Cardiac fibroblast (primary cell): ENCODE data around the gene PEPD.

Source experiments
- DNase-seq, 2 donors: peaks; one replicate each; pipeline versions ENCODE4 v3.0.0 to v3.0.0-alpha.2; 2010; ENCODE audit warnings: low read depth in 2 of 2
- H3K4me3 ChIP-seq, 2 donors: replicated peaks in 1 of 2; 1 replicate in 1 of 2; 2 replicates in 1 of 2; pipeline ENCODE4 v1.5.1; 2011; ENCODE audit warnings: low read depth in 2 of 2, low read length in 2 of 2, mild to moderate bottlenecking in 2 of 2, moderate library complexity in 1 of 2
- TF ChIP-seq, protein P1 (sequence below): IDR thresholded peaks from one replicate; pipeline ENCODE4 v1.5.1; 2011; ENCODE audit warnings: low read depth, mild to moderate bottlenecking, low read length, inconsistent platforms

PEPD gene

DNA sequence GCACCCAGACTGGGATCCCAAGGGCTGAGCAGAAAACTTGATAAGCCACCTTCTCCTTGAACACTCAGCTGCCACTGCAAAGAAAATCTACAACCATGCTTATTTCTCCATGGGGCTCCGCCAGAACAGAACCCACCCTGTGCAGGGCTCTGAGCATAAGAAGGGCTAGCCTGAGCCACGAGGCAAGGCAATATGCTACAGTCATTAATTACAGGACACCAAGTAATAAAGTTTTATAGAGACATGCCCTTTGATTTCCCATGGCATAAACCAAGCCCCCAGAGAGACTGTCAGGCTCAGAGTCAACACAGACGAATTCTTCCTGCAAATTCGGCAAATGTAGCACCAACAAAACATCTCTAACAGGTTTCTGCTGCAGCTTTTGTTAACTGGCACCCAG is 5.7 kb downstream of the PEPD start:
- TF ChIP-seq, protein P1, sequence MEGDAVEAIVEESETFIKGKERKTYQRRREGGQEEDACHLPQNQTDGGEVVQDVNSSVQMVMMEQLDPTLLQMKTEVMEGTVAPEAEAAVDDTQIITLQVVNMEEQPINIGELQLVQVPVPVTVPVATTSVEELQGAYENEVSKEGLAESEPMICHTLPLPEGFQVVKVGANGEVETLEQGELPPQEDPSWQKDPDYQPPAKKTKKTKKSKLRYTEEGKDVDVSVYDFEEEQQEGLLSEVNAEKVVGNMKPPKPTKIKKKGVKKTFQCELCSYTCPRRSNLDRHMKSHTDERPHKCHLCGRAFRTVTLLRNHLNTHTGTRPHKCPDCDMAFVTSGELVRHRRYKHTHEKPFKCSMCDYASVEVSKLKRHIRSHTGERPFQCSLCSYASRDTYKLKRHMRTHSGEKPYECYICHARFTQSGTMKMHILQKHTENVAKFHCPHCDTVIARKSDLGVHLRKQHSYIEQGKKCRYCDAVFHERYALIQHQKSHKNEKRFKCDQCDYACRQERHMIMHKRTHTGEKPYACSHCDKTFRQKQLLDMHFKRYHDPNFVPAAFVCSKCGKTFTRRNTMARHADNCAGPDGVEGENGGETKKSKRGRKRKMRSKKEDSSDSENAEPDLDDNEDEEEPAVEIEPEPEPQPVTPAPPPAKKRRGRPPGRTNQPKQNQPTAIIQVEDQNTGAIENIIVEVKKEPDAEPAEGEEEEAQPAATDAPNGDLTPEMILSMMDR = no peak
- DNase-seq = no peak
- H3K4me3 ChIP-seq = no peak overlapping the region

DNA sequence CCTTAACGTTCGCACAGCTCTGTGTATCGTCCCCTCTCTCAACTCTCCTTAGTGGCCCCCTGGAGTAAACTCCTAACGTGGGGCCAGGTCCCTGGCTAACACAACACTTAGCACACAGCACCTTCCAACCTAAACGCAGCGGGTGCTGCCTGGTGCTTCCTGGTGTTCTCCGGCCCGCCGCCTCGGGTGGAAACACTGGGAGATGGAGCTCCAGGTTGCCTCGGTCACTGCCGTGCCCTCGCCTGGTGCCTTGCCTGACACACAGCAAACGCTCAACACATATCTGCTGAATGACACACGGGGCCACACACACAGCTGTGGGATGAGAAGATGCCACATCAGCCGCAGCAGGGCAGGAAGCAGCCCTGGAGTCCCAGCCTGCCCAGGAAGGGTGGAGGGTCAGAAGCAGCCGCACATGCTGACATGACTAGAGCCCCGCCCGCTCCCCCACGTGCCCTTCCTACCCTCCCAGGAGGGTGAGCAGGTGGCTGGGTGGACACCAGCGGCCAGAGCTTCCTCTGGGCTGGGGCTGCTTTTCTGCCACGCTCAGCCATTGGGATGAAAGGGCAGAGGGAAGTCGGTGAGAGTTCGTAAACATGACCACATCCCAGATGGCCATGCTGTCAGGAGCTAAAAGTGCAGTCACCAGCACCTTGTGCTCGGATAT is 6.6 kb downstream of the PEPD start:
- H3K4me3 ChIP-seq = no peak overlapping the region
- peak in 1 of 2 donors; percentile 28 for DNase-seq
- TF ChIP-seq, protein P1 = no peak

DNA sequence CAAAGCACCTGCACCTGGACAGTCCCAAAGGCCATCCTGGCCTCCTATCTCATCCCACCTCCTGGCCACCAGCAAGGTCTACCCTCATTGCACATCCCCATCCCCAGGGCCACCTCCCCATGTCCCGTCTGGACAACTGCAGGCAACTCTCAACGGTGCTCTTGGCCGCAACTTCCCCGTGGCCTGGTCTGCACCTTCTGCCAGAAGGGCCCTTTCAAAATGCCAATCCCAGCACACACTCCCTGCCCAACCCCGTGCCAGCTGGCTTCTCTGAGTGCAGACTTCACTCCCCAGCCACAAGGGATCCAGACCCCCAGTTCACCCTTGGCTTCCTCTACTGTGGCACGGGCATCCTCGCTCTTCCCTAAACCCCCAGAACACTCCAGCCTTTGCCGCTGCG is 8.2 kb downstream of the PEPD start:
- H3K4me3 ChIP-seq = no peak overlapping the region
- TF ChIP-seq, protein P1 = no peak
- no peak for DNase-seq

DNA sequence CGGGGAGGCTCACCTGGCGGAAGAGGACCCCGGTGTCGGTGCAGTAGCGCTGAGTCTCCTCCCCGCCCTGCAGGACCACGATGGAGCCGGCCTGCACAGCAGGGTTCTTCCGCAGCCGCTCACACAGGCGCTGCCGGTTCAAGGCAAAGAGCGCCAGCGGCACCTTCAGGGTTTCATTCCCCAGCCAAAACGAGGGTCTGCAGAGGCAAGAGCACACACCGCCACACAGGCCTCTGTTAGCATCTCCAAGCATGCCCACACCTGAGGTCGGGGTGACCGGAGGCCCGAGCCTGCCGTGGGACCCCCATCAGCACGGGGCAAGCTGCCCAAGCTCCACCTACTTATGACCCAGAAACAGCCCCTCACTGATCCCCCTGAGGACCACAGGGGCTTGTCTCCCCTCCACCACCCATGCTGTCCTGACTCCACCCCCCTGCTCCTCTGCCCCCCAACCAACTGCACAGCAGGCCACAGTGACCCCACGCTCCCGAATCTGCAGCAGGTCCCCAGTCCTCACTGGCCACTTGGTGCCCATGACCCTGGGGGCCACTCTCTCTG is 8.9 kb downstream of the PEPD start:
- TF ChIP-seq, protein P1 = no peak
- H3K4me3 ChIP-seq = no peak overlapping the region
- no peak for DNase-seq

DNA sequence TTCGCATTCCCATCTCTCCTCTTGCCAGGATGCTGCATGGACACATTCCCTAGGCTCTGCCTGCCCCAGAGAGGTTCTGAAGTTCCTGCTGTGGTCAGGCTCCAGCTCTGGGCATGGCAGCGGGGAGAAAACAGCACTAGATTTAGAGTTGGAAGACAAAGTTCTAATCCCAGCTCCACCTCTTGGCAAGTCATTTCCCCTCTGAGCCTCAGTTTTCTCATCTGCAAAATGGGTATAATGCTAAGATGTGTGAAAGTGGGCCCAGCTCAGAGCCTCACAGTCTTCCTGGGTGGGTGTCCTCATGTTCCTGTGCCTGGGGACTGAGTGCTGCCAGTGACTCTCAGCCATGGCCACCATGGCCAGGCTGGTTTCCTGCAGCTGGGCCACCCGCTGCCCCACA is 9.6 kb downstream of the PEPD start:
- no peak overlapping the region for H3K4me3 ChIP-seq
- TF ChIP-seq, protein P1 = no peak
- DNase-seq = no peak

DNA sequence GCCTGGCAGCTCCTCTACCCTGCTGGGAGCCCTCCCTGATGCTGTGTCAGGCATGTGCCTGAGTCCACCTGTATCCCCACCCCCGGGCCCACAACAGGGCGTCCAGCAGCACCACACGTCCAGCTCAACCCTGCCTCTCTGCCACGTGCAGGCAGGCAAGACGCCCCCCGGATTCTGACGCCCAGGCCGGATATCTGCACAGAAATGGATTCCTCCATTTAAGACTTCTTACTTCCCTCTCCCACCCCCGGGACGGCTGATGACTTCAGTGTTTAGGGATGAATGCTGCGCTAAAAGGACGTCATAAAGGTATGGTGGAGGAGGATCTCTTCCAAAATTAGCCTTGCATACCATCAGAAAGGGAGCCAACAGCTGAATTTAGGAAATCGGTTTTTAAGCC is 10.2 kb downstream of the PEPD start:
- no peak for DNase-seq
- TF ChIP-seq, protein P1 = no peak
- H3K4me3 ChIP-seq = no peak overlapping the region
